ENCODE data around the gene USH2A.

The USH2A gene

GRCh38 chr1:216258856-216259255 is 164.4 kb downstream of the USH2A start:
- DNase-seq, result no peak

GRCh38 chr1:216258386-216258785 is 164.9 kb downstream of the USH2A start:
- no peak for DNase-seq

- DNase-seq, result no peak
Observed at GRCh38 chr1:216250861-216251260, 172.4 kb downstream of the USH2A start.

GRCh38 chr1:216248628-216249027 is 174.6 kb downstream of the USH2A start:
- DNase-seq, result no peak

GRCh38 chr1:216247937-216248336 is 175.3 kb downstream of the USH2A start:
- DNase-seq, result no peak

GRCh38 chr1:216246577-216247203 is 176.6 kb downstream of the USH2A start:
- DNase-seq, result no peak

- no peak for DNase-seq
Observed at GRCh38 chr1:216238844-216239243, 184.4 kb downstream of the USH2A start.

- DNase-seq, result no peak
Observed at GRCh38 chr1:216237927-216238542, 185.2 kb downstream of the USH2A start.

- DNase-seq, result no peak
Observed at GRCh38 chr1:216224233-216224632, 199.0 kb downstream of the USH2A start.

- DNase-seq, result no peak
Observed at GRCh38 chr1:216223486-216223885, 199.8 kb downstream of the USH2A start.

- no peak for DNase-seq
Observed at GRCh38 chr1:216222288-216222687, 201.0 kb downstream of the USH2A start.

- peak; percentile 8 to 68 for DNase-seq
Observed at GRCh38 chr1:216221260-216221700, 202.0 kb downstream of the USH2A start.

GRCh38 chr1:216216305-216216704 is 206.9 kb downstream of the USH2A start:
- no peak for DNase-seq

- DNase-seq, result no peak
Observed at GRCh38 chr1:216215169-216215568, 208.1 kb downstream of the USH2A start.

- no peak for DNase-seq
Observed at GRCh38 chr1:216212826-216213225, 210.4 kb downstream of the USH2A start.

GRCh38 chr1:216210081-216210480 is 213.2 kb downstream of the USH2A start:
- DNase-seq, result no peak

GRCh38 chr1:216209125-216209524 is 214.1 kb downstream of the USH2A start:
- DNase-seq, result no peak

- DNase-seq, result no peak
Observed at GRCh38 chr1:216207154-216207553, 216.1 kb downstream of the USH2A start.

GRCh38 chr1:216205176-216205575 is 218.1 kb downstream of the USH2A start:
- no peak for DNase-seq

GRCh38 chr1:216201946-216202345 is 221.3 kb downstream of the USH2A start:
- DNase-seq, result no peak

- DNase-seq, result no peak
Observed at GRCh38 chr1:216200941-216201340, 222.3 kb downstream of the USH2A start.

GRCh38 chr1:216194721-216195120 is 228.5 kb downstream of the USH2A start:
- DNase-seq, result no peak

GRCh38 chr1:216193839-216194443 is 229.3 kb downstream of the USH2A start:
- DNase-seq, result no peak

- DNase-seq, result no peak
Observed at GRCh38 chr1:216190438-216190837, 232.8 kb downstream of the USH2A start.
